ENCODE data around the gene DMXL2.

Gene DMXL2

DNA sequence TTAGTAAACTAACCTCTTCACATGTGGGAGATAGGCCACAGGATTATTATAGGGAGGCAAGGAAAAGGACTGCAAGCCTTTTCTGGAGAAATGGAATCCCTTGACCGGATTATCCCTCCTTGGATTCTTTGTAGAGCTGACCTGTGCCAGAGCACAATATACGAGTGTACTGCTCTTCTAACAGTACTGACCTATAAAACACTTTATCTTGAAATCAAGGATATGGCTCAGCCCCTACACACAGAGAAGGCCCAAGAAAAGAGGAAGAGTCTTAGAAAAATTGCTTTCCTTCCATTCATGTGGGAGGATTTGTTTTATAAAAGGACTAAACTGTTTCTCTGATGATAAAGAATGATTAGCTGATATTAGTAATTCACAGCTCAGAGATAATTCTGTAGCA is 42.2 kb downstream of the DMXL2 start:
- Histone ChIP-seq H3K4me3 (replicated peaks; ENCODE audit: insufficient read depth, low read length) (no peak overlapping the region), H3K27ac (replicated peaks) (peak overlapping the region; percentile 80), H3K27me3 (ENCODE audit: insufficient read depth, poor library complexity, severe bottlenecking) (no peaks in the 10 kb centered on the region)
- TF ChIP-seq CTCF (IDR thresholded peaks at IDR 0.05; ENCODE audit: insufficient read depth, low read length) (no peak), REST (IDR thresholded peaks at IDR 0.05; ENCODE audit: insufficient replicate concordance, low read depth) (no peak), SPI1 (IDR thresholded peaks at IDR 0.05; ENCODE audit: borderline replicate concordance, low read depth) (peak; percentile 92)
- DNase-seq (ENCODE audit: low read depth in 1 of 2, low spot score in 1 of 2): peak in 1 of 2 experiments; percentile 20

GRCh38 chr15:51579012-51579411 is 43.6 kb downstream of the DMXL2 start:
- no peaks in the 10 kb centered on the region for H3K27me3 ChIP-seq (ENCODE audit: insufficient read depth, poor library complexity, severe bottlenecking)
- peak overlapping the region; percentile 80 for H3K27ac ChIP-seq (replicated peaks)
- DNase-seq (ENCODE audit: low read depth in 1 of 2, low spot score in 1 of 2): no peak
- H3K4me3 ChIP-seq (replicated peaks; ENCODE audit: insufficient read depth, low read length): no peak overlapping the region
- TF ChIP-seq GABPA (IDR thresholded peaks at IDR 0.05; ENCODE audit: low read depth): no peak
- no peak for TF ChIP-seq CTCF (IDR thresholded peaks at IDR 0.05; ENCODE audit: insufficient read depth, low read length)
- no peak for TF ChIP-seq SPI1 (IDR thresholded peaks at IDR 0.05; ENCODE audit: borderline replicate concordance, low read depth)
- no peak for TF ChIP-seq POLR2AphosphoS5 (IDR thresholded peaks at IDR 0.05; ENCODE audit: low read depth)
- no peak for TF ChIP-seq REST (IDR thresholded peaks at IDR 0.05; ENCODE audit: insufficient replicate concordance, low read depth)

GRCh38 chr15:51577636-51578304 is 44.8 kb downstream of the DMXL2 start:
- DNase-seq (ENCODE audit: low read depth in 1 of 2, low spot score in 1 of 2): no peak
- peak overlapping the region; percentile 80 for H3K27ac ChIP-seq (replicated peaks)
- no peak for TF ChIP-seq SPI1 (IDR thresholded peaks at IDR 0.05; ENCODE audit: borderline replicate concordance, low read depth)
- no peak for TF ChIP-seq GABPA (IDR thresholded peaks at IDR 0.05; ENCODE audit: low read depth)
- no peak for TF ChIP-seq CTCF (IDR thresholded peaks at IDR 0.05; ENCODE audit: insufficient read depth, low read length)
- TF ChIP-seq REST (IDR thresholded peaks at IDR 0.05; ENCODE audit: insufficient replicate concordance, low read depth): no peak
- TF ChIP-seq POLR2AphosphoS5 (IDR thresholded peaks at IDR 0.05; ENCODE audit: low read depth): no peak

More at GRCh38 chr15:51577636-51578304, 44.8 kb downstream of the DMXL2 start:
- no peaks in the 10 kb centered on the region for H3K27me3 ChIP-seq (ENCODE audit: insufficient read depth, poor library complexity, severe bottlenecking)
- no peak overlapping the region for H3K4me3 ChIP-seq (replicated peaks; ENCODE audit: insufficient read depth, low read length)
